ENCODE data around the gene CDC73.

GRCh38 chr1:193142409-193142808 is 20.6 kb downstream of the CDC73 start:
- no peak for TF ChIP-seq CTCF (IDR thresholded peaks at IDR 0.05; ENCODE audit: poor library complexity)
- no peak for TF ChIP-seq EZH2 (IDR thresholded peaks at IDR 0.05; ENCODE audit: borderline replicate concordance)

Data from hepatocyte (in vitro differentiated cells).